Esophagus (tissue), 2 donors: ENCODE measurements around the gene ATXN1. TPM values are rescaled to one million over a fixed set of nuclear protein-coding genes. Genes with fewer than 3 reads are reported as not detected.

Experiments used
- H3K27ac ChIP-seq, 2 donors: one replicate each; pipeline ENCODE4 v1.5.1; 2013; ENCODE audit warnings: low read depth in 2 of 2, mild to moderate bottlenecking in 2 of 2, inconsistent platforms in 1 of 2, low read length in 1 of 2, moderate library complexity in 1 of 2
- H3K27me3 ChIP-seq, 2 donors: one replicate each; pipeline ENCODE4 v1.6.1; 2013; ENCODE audit warnings: low read length in 2 of 2, control low read depth in 1 of 2, mild to moderate bottlenecking in 1 of 2; ENCODE audit not compliant: insufficient read depth in 2 of 2, control insufficient read depth in 1 of 2
- H3K36me3 ChIP-seq, 2 donors: one replicate each; pipeline ENCODE4 v1.6.1; 2013; ENCODE audit warnings: low read length in 1 of 2; ENCODE audit not compliant: control insufficient read depth in 2 of 2, insufficient read depth in 2 of 2
- H3K4me1 ChIP-seq, 2 donors: one replicate each; pipeline ENCODE4 v1.6.1; 2013; ENCODE audit warnings: low read length in 1 of 2; ENCODE audit not compliant: control insufficient read depth in 2 of 2, insufficient read depth in 2 of 2
- H3K4me3 ChIP-seq, 2 donors: one replicate each; pipeline ENCODE4 v1.5.1; 2013; ENCODE audit warnings: low read length in 2 of 2, mild to moderate bottlenecking in 2 of 2, low read depth in 1 of 2, moderate library complexity in 1 of 2
- H3K9me3 ChIP-seq, 2 donors: one replicate each; pipeline ENCODE4 v1.6.1; 2013; ENCODE audit warnings: mild to moderate bottlenecking in 2 of 2, low read depth in 1 of 2, low read length in 1 of 2, moderate library complexity in 1 of 2; ENCODE audit not compliant: control insufficient read depth in 2 of 2, insufficient read depth in 1 of 2
- whole genome bisulfite sequencing, 2 donors: extraction: QIAGEN DNeasy Blood & Tissue Kit; methylation state at CpG; one replicate each; pipeline ENCODE4 v1.1.7; 2013; 5-methylcytosine and 5-hydroxymethylcytosine counted together
- polyA plus RNA-seq, 2 donors: library from polyadenylated mRNA; stranded (reverse); fragments of 200-250 nt; gene quantifications; one replicate each; pipeline ENCODE4 v1.2.3, GENCODE V29; 2013
- donor health status: healthy with polysubstance abuse.
- donor health status: Bipolar disorder and iron deficiency.

The ATXN1 gene
- polyA plus RNA-seq, 2 donors, result 4.3 to 8.8 TPM

DNA sequence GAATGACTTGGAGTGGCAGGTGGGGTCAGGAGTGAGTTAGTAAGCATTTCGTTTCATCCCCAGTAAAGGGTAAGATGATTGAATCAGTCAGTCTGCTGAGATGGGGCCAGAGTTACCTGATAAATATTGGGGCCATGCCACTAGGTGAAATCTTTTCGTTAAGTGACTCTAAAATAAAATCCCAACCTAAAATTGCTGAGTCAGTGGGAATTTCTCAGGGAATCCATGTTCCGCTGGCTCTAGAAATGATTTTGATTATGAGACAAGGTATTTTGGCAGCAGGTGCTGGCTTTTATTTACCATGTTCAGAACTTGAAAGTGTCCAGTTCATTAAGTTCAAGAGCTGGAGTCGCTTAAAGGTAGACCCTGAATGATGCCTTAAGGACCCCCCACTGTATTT is 397.5 kb downstream of the ATXN1 start:
- Histone ChIP-seq H3K36me3 (peaks cover 0 to 3% of the 10 kb centered on the region in 2 donors), H3K27ac (no peak overlapping the region), H3K9me3 (no peaks in the 10 kb centered on the region), H3K4me3 (no peak overlapping the region), H3K4me1 (peaks cover 0 to 2% of the 10 kb centered on the region in 2 donors), H3K27me3 (no peaks in the 10 kb centered on the region)
- WGBS, 2 donors, result 92 to 95% methylated on average over 4 of the region's 4 CpGs

DNA sequence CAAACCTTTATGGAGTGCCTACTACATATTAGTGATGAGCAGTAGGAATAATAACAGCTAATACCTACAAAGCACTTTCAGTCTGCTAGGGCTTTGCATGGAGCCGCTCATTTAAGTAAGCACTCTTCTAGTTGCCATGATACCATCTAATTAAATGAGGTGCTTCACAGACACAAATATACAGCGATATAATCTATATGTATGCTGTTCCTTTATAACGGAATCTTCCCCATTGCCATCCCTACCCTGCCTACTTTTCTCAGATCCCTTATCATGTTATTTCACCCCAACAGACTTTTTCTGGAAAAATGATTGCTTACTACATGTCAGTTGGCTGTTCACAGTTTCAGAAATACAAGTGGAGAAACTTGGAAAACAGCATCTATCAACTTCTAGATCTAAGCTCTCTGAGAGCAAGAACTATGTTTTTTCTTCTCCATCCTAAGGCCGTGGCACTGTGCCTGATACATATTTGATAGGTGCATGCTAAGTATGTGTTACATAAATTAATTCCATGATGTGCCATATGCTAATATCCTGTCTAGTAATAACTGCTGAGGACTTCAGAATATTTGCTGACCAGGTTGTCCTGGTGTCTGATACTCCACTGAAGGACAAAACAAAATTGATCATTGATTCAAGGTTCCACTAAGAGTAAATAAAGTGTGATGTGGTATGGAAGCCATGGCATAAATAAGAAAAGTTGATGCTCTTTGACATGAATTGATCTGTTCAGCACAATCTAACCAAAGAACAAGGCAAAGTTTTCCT is 398.3 kb downstream of the ATXN1 start:
- Histone ChIP-seq H3K27ac (no peak overlapping the region), H3K4me3 (no peak overlapping the region), H3K36me3 (peaks cover 0 to 3% of the 10 kb centered on the region in 2 donors), H3K27me3 (no peaks in the 10 kb centered on the region), H3K9me3 (no peaks in the 10 kb centered on the region), H3K4me1 (peaks cover 0 to 5% of the 10 kb centered on the region in 2 donors)
- WGBS, 2 donors, result 93 to 96% methylated on average over 4 of the region's 4 CpGs

DNA sequence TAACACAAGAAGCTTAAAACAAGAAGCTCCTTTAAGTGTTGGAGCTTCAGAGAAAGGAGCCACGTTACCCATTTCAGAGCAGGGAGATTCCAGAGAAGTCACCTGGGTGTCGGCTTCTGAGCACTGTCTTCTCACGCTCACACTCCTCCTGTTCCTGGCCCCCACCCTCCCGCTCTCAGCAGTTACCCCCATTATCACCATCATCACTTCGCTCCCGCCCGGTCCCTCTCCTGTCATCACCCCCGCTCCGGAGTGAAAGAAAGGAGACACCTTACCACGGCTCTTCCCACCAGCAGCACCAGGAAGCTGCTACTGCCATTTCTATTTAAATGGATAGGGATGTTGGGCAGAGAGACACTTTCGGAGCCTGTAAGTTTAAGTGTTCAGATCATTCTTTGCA is 399.0 kb downstream of the ATXN1 start:
- 85 to 90% methylated on average over 11 of the region's 11 CpGs for WGBS, 2 donors
- no peaks in the 10 kb centered on the region for H3K9me3 ChIP-seq
- H3K27me3 ChIP-seq, result no peaks in the 10 kb centered on the region
- no peak overlapping the region for H3K27ac ChIP-seq
- H3K4me1 ChIP-seq, result peaks cover 0 to 5% of the 10 kb centered on the region in 2 donors
- peaks cover 0 to 3% of the 10 kb centered on the region in 2 donors for H3K36me3 ChIP-seq
- no peak overlapping the region for H3K4me3 ChIP-seq

DNA sequence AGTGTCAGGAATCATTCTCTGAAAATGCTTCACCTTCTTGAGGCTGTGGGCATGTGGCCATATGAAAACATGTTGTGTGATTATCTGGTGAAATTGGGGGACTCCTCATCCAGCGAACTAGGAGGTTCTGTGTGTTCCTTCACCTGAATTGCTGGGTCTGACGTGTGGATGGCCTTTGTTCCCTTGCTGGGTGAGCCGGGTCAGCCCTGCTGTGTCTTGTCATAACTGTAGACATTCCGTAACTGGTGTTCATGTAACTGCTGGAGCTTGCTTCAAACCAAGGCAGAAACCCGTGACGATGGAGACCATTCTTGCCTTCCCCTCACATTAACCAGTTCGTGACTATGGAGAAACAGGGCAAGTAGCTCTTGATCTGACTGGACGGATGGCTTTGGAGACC is 399.4 kb downstream of the ATXN1 start:
- Histone ChIP-seq H3K27me3 (no peaks in the 10 kb centered on the region), H3K36me3 (peaks cover 0 to 3% of the 10 kb centered on the region in 2 donors), H3K4me3 (no peak overlapping the region), H3K4me1 (peaks cover 0 to 5% of the 10 kb centered on the region in 2 donors), H3K9me3 (no peaks in the 10 kb centered on the region), H3K27ac (no peak overlapping the region)
- 73 to 78% methylated on average over 8 of the region's 8 CpGs for WGBS, 2 donors

DNA sequence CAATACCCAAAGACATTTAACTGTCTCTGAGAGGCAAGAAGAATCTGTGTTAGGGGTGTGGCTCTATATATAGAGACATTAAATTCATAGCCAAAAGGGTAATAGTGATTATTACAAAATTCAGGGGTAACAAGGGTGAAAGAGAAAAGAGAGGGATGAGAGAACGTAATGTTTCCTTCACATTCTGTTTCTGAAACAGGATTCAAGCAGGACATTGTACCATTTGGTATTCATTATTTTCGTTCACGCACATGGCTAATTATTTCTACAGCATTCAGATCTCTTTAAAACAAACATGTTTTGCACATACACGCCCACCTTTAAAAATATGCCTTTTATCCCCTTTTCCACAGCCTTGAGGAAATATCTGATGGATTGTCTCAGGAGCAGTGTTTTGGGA is 400.1 kb downstream of the ATXN1 start:
- H3K4me1 ChIP-seq, result peaks cover 0 to 5% of the 10 kb centered on the region in 2 donors
- no peak overlapping the region for H3K27ac ChIP-seq
- H3K36me3 ChIP-seq, result peaks cover 0 to 3% of the 10 kb centered on the region in 2 donors
- H3K27me3 ChIP-seq, result no peaks in the 10 kb centered on the region
- H3K4me3 ChIP-seq, result no peak overlapping the region
- H3K9me3 ChIP-seq, result no peaks in the 10 kb centered on the region
- WGBS, 2 donors, result 72 to 79% methylated on average over 4 of the region's 4 CpGs

DNA sequence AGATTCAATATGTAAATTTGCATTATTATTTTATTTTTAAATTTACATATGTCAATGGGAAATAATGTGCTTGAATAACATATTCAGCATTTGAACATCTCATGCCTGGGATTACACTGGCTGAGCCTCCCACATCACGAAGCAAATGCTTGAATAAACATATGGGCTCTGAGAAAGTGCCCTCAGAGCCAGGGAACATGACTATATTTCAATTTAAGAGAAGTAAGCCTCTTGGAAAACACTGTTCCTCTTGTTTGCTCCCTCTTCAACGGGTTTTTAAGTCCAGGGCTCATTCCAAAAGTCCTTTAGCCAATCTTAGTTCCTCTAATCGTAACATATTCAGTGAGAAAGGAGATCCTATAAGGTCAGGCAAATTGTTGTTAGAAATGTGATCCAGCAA is 400.9 kb downstream of the ATXN1 start:
- no peaks in the 10 kb centered on the region for H3K9me3 ChIP-seq
- H3K36me3 ChIP-seq, result peaks cover 0 to 3% of the 10 kb centered on the region in 2 donors
- H3K27ac ChIP-seq, result no peak overlapping the region
- 41 to 55% methylated on average over 3 of the region's 3 CpGs for WGBS, 2 donors
- H3K27me3 ChIP-seq, result no peaks in the 10 kb centered on the region
- H3K4me3 ChIP-seq, result no peak overlapping the region
- peaks cover 0 to 5% of the 10 kb centered on the region in 2 donors for H3K4me1 ChIP-seq

DNA sequence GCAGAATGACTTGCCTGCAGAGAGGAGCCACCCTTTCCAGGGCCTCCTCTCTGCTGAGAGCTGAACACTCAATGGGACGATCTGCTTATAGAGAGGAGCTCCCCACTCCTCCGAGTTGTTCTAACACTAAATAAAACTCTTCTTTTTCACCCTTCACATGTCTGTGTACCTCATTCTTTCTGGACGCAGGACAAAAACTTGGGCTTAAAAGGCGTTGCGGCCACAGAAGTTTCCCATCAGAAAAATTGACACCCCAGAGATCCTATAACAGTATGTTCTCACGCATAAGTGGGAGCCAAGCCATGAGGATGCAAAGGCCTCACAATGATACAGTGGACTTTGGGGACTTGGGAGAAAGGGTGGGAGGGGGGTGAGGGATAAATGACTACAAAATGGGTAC is 401.7 kb downstream of the ATXN1 start:
- 86 to 92% methylated on average over 6 of the region's 6 CpGs for WGBS, 2 donors
- Histone ChIP-seq H3K36me3 (peaks cover 0 to 3% of the 10 kb centered on the region in 2 donors), H3K4me3 (no peak overlapping the region), H3K27me3 (no peaks in the 10 kb centered on the region), H3K9me3 (no peaks in the 10 kb centered on the region), H3K4me1 (peaks cover 0 to 5% of the 10 kb centered on the region in 2 donors), H3K27ac (no peak overlapping the region)

DNA sequence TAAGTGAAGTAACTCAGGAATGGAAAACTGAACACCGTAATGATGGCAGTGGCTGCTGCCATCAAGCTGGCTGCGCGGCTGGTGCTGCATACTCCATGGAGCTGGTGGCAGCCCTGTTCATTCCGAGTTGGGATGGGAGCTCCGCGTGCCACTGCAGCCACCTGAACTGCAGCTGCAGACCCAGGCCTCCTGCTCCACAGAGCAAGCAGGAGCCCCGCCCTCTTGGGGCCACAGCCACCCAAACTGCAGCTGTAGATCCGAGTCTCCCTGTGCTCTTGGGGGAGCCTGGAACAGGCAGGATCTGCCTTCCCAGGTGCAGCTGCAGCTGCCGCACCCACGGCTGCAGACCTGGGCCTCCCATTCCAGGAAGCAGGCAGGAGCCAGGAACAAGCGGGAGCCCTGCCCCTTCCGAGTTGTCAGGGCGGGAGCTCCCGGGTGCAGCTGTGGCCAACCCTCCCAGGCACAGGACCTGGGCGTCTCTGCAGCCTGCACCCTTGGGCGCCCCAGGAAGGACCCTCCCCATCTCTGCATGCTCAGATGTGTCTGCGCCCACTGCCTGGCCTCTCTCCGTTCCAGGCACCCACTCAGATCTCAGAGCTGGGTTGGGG is 402.6 kb downstream of the ATXN1 start:
- 67 to 68% methylated on average over 18 of the region's 18 CpGs for WGBS, 2 donors
- no peak overlapping the region for H3K4me3 ChIP-seq
- no peaks in the 10 kb centered on the region for H3K9me3 ChIP-seq
- H3K4me1 ChIP-seq, result peaks cover 0 to 5% of the 10 kb centered on the region in 2 donors
- H3K27me3 ChIP-seq, result no peaks in the 10 kb centered on the region
- H3K36me3 ChIP-seq, result peaks cover 0 to 3% of the 10 kb centered on the region in 2 donors
- H3K27ac ChIP-seq, result peak overlapping the region in 1 of 2 donors; percentile 27

DNA sequence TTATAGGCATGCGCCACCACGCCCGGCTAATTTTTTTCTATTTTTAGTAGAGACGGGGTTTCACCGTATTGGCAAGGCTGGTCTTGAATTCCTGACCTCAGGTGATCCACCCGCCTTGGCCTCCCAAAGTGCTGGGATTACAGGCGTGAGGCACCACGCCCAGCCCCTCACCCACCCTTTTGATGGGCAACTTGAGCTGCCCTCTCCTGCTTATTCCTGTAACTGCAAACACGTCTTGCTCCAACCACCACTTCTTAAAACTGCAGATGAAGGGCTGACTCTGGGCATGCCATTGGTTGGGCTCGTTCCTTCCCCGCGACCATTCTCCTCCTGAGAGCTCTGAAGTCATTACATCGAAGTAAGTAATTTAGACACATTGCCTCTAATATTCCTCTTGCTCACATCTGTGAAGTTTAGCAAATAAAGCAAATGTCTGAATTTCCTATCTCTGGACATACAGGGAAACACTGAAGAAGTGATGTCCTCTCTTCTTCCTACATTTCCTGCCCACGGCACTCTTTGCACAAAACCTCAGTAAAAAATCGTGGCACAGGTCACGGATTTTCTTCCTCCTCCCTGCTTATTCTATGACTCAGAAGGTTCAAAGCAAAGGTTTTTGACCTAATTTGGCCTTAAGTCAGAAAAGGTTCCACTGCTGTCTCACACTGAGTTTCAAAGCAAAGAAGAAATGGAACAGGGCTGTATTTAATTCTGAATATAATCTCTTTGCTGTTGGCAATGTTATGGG is 405.4 kb downstream of the ATXN1 start:
- H3K27ac ChIP-seq, result peak overlapping the region; percentile 20 to 75
- H3K9me3 ChIP-seq, result no peaks in the 10 kb centered on the region
- H3K27me3 ChIP-seq, result no peaks in the 10 kb centered on the region
- H3K4me1 ChIP-seq, result peaks cover 0 to 5% of the 10 kb centered on the region in 2 donors
- WGBS, 2 donors, result 46 to 74% methylated on average over 16 of the region's 16 CpGs
- H3K36me3 ChIP-seq, result no peaks in the 10 kb centered on the region
- no peak overlapping the region for H3K4me3 ChIP-seq
